Measurements from ENCODE around the gene KSR1. TPM values are rescaled to one million over a fixed set of nuclear protein-coding genes. Genes with fewer than 3 reads are reported as not detected.

The KSR1 gene
- total and polyA plus RNA-seq, 2 of the 4 experiments (the other 2 are of a cell fraction): 12.5 to 21.9 TPM

GRCh38 chr17:27473190-27473747 lies 17.0 kb downstream of the KSR1 start:
- DNase-seq (no peak), ATAC-seq (ENCODE audit: low read depth) (no peak)
- Histone ChIP-seq H3K4ac (ENCODE audit: low read depth, low read length) (no peak overlapping the region), H2BK20ac (ENCODE audit: low read depth, low read length) (no peak overlapping the region), H3K27me3 (ENCODE audit: control insufficient read depth, insufficient read depth, low read length) (no peaks in the 10 kb centered on the region), H4K5ac (ENCODE audit: low read depth, low read length) (no peak overlapping the region), H3K9me3 (ENCODE audit: control insufficient read depth, insufficient read depth, low read length) (no peaks in the 10 kb centered on the region), H2AFZ (replicated peaks; ENCODE audit: low read length, poor library complexity) (peak overlapping the region; percentile 5), H3K79me1 (ENCODE audit: low read depth in 1 of 2, low read length in 2 of 2) (peaks cover 54 to 93% of the 10 kb centered on the region in 2 experiments), H3K4me3 (ENCODE audit: insufficient read depth, low read depth, low read length) (no peak overlapping the region), H2AK9ac (replicated peaks; ENCODE audit: low read depth, low read length, poor library complexity) (no peak overlapping the region), H3K18ac (ENCODE audit: low read depth, low read length) (no peak overlapping the region), H4K8ac (ENCODE audit: low read depth in 2 of 2, low read length in 2 of 2) (no peak overlapping the region), H3K36me3 (ENCODE audit: control insufficient read depth, insufficient read depth, low read length) (peaks cover 9% of the 10 kb centered on the region; the same call in 1 of the 2 replicates), H2BK5ac (ENCODE audit: low read depth, low read length, poor library complexity, severe bottlenecking) (no peak overlapping the region), H2BK15ac (ENCODE audit: low read depth, low read length) (no peak overlapping the region), H4K91ac (ENCODE audit: insufficient read depth, low read depth, low read length) (no peak overlapping the region), H3K56ac (ENCODE audit: extremely low read depth, insufficient read depth, low read length) (no peak overlapping the region), H3K4me1 (ENCODE audit: control insufficient read depth, insufficient read depth, low read length) (peaks cover 28% of the 10 kb centered on the region), H3K14ac (replicated peaks; ENCODE audit: low read depth, low read length) (peak overlapping the region; percentile 58; the same call in 1 of the 2 replicates), H3K9me1 (ENCODE audit: insufficient read depth, low read length) (peaks cover 28% of the 10 kb centered on the region), H2AK5ac (ENCODE audit: low read depth, low read length) (peak overlapping the region; percentile 4; the same call in 1 of the 2 replicates), H3K27ac (ENCODE audit: insufficient read depth, low read length) (no peak overlapping the region), H3K23ac (ENCODE audit: low read depth, low read length) (no peak overlapping the region), H2BK120ac (ENCODE audit: low read depth, low read length) (no peak overlapping the region), H3K9ac (ENCODE audit: low read depth, low read length) (no peak overlapping the region), H4K20me1 (ENCODE audit: insufficient read depth, low read length) (peaks cover 94% of the 10 kb centered on the region), H3K4me2 (ENCODE audit: low read depth, low read length) (no peak overlapping the region)
- dilution Hi-C loops (cut with HindIII; ENCODE audit: low sequenced_read_pairs, unreplicated experiment): no loop called here
- in situ Hi-C loops (cut with MboI; ENCODE audit: low sequenced_read_pairs): no loop called here
- no TSS peak for BruUV-seq (replicated peaks)
- POLR2A ChIA-PET (ENCODE audit: unreplicated experiment): no interaction called here
- CTCF ChIA-PET: interaction anchor here (0.6 kb wide), 1 partner anchor 91 kb away, joined by 3 read pairs; no protein-coding TSS in a partner anchor
- TF ChIP-seq CTCF (conservative IDR thresholded peaks at IDR 0.05; ENCODE audit: low read depth, low read length) (no peak), FOS (IDR thresholded peaks at IDR 0.05; ENCODE audit: low read depth, low read length) (no peak), RAD21 (IDR thresholded peaks at IDR 0.05; ENCODE audit: low read length) (no peak), BHLHE40 (IDR thresholded peaks at IDR 0.05; ENCODE audit: low read depth, low read length) (no peak)
- WGBS, 2 experiments (ENCODE audit: extremely low coverage in 2 of 2, insufficient read length in 1 of 2): 85% methylated on average over 5 of the region's 6 CpGs; no CpG with 5 or more reads in 1 of the 2 experiments
- intact Hi-C loops (cut with micrococcal nuclease): no loop called here
